Measurements from ENCODE around the gene MCRIP2.

Gene MCRIP2

GRCh38 chr16:646679-647172 lies 5.1 kb downstream of the MCRIP2 start:
- no peaks in the 10 kb centered on the region for H3K27me3 ChIP-seq
- H4K20me1 ChIP-seq: peaks cover 58% of the 10 kb centered on the region
- no peaks in the 10 kb centered on the region for H3K9me3 ChIP-seq
- no peak overlapping the region for H3K27ac ChIP-seq
- H3K4me3 ChIP-seq: no peak overlapping the region
- H3K4me1 ChIP-seq: peaks cover 73% of the 10 kb centered on the region
- peak overlapping the region; percentile 91 for H3K4me2 ChIP-seq
- TF ChIP-seq Cebpa-rat (IDR thresholded peaks at IDR 0.05): no peak
- H3K9ac ChIP-seq: 0 out of 2 replicates have a peak overlapping the region, but pooled peaks have one; percentile 15
- peaks cover 20% of the 10 kb centered on the region for H3K36me3 ChIP-seq

- no peaks in the 10 kb centered on the region for H3K27me3 ChIP-seq
- TF ChIP-seq Cebpa-rat (IDR thresholded peaks at IDR 0.05): no peak
- H3K9me3 ChIP-seq: no peaks in the 10 kb centered on the region
- H3K36me3 ChIP-seq: peaks cover 27% of the 10 kb centered on the region
- peaks cover 72% of the 10 kb centered on the region for H3K4me1 ChIP-seq
- peak overlapping the region; percentile 91 for H3K4me2 ChIP-seq
- no peak overlapping the region for H3K27ac ChIP-seq
- H3K9ac ChIP-seq: 0 out of 2 replicates have a peak overlapping the region, but pooled peaks have one; percentile 15
- H3K4me3 ChIP-seq: no peak overlapping the region
- peaks cover 58% of the 10 kb centered on the region for H4K20me1 ChIP-seq
Observed at GRCh38 chr16:647173-647902, 5.7 kb downstream of the MCRIP2 start.

GRCh38 chr16:648071-648780 lies 6.6 kb downstream of the MCRIP2 start:
- no peaks in the 10 kb centered on the region for H3K9me3 ChIP-seq
- H3K4me1 ChIP-seq: peaks cover 64% of the 10 kb centered on the region
- peak overlapping the region; percentile 88 for H3K27ac ChIP-seq
- H4K20me1 ChIP-seq: peaks cover 50% of the 10 kb centered on the region
- peak overlapping the region; percentile 88 for H3K9ac ChIP-seq
- peaks cover 35% of the 10 kb centered on the region for H3K36me3 ChIP-seq
- H3K4me3 ChIP-seq: peak overlapping the region; percentile 86
- no peak for TF ChIP-seq Cebpa-rat (IDR thresholded peaks at IDR 0.05)
- no peaks in the 10 kb centered on the region for H3K27me3 ChIP-seq
- peak overlapping the region; percentile 91 for H3K4me2 ChIP-seq

- H3K27ac ChIP-seq: peak within 1 kb of the TSS; percentile 88
- TF ChIP-seq Cebpa-rat (IDR thresholded peaks at IDR 0.05): no peak
- H3K4me1 ChIP-seq: peaks cover 56% of the 10 kb centered on the region
- H4K20me1 ChIP-seq: peaks cover 43% of the 10 kb centered on the region
- H3K36me3 ChIP-seq: peaks cover 43% of the 10 kb centered on the region
- H3K9me3 ChIP-seq: no peaks in the 10 kb centered on the region
- peak within 1 kb of the TSS; percentile 88 for H3K9ac ChIP-seq
- peak within 1 kb of the TSS; percentile 91 for H3K4me2 ChIP-seq
- no peaks in the 10 kb centered on the region for H3K27me3 ChIP-seq
- H3K4me3 ChIP-seq: peak within 1 kb of the TSS; percentile 86
Observed at GRCh38 chr16:648781-649589, 7.4 kb downstream of the MCRIP2 start, which contains the start of gene WDR90. Gene WDR90, plus strand, starts transcription at chr16:649365. Its CDS starts 52 bp downstream, at chr16:649417.

- peaks cover 36% of the 10 kb centered on the region for H4K20me1 ChIP-seq
- peak overlapping the region; percentile 88 for H3K9ac ChIP-seq
- peaks cover 50% of the 10 kb centered on the region for H3K4me1 ChIP-seq
- H3K36me3 ChIP-seq: peaks cover 46% of the 10 kb centered on the region
- H3K4me3 ChIP-seq: peak overlapping the region; percentile 86
- H3K4me2 ChIP-seq: peak overlapping the region; percentile 91
- H3K27ac ChIP-seq: peak overlapping the region; percentile 88
- no peaks in the 10 kb centered on the region for H3K27me3 ChIP-seq
- no peaks in the 10 kb centered on the region for H3K9me3 ChIP-seq
- no peak for TF ChIP-seq Cebpa-rat (IDR thresholded peaks at IDR 0.05)
Observed at GRCh38 chr16:649631-650030, 8.0 kb downstream of the MCRIP2 start.

GRCh38 chr16:651844-652243 lies 10.2 kb downstream of the MCRIP2 start:
- Histone ChIP-seq H3K27me3 (no peaks in the 10 kb centered on the region), H3K4me1 (peaks cover 31% of the 10 kb centered on the region), H3K4me2 (no peak overlapping the region), H4K20me1 (peaks cover 15% of the 10 kb centered on the region), H3K27ac (no peak overlapping the region), H3K4me3 (no peak overlapping the region), H3K9ac (no peak overlapping the region), H3K36me3 (peaks cover 57% of the 10 kb centered on the region), H3K9me3 (no peaks in the 10 kb centered on the region)
- no peak for TF ChIP-seq Cebpa-rat (IDR thresholded peaks at IDR 0.05)

GRCh38 chr16:652454-653305 lies 11.1 kb downstream of the MCRIP2 start:
- no peak overlapping the region for H3K4me2 ChIP-seq
- no peaks in the 10 kb centered on the region for H3K27me3 ChIP-seq
- H3K4me1 ChIP-seq: peaks cover 23% of the 10 kb centered on the region
- 0 out of 2 replicates have a peak overlapping the region, but pooled peaks have one; percentile 15 for H3K9ac ChIP-seq
- no peaks in the 10 kb centered on the region for H3K9me3 ChIP-seq
- H4K20me1 ChIP-seq: peaks cover 6% of the 10 kb centered on the region; the same call in 1 of the 2 replicates
- no peak overlapping the region for H3K4me3 ChIP-seq
- peaks cover 58% of the 10 kb centered on the region for H3K36me3 ChIP-seq
- no peak for TF ChIP-seq Cebpa-rat (IDR thresholded peaks at IDR 0.05)
- no peak overlapping the region for H3K27ac ChIP-seq

- no peak overlapping the region for H3K9ac ChIP-seq
- TF ChIP-seq Cebpa-rat (IDR thresholded peaks at IDR 0.05): no peak
- no peaks in the 10 kb centered on the region for H3K9me3 ChIP-seq
- peaks cover 71% of the 10 kb centered on the region for H3K36me3 ChIP-seq
- H3K27me3 ChIP-seq: no peaks in the 10 kb centered on the region
- H3K4me1 ChIP-seq: peaks cover 11% of the 10 kb centered on the region
- H3K4me2 ChIP-seq: no peak overlapping the region
- H3K27ac ChIP-seq: no peak overlapping the region
- H4K20me1 ChIP-seq: no peaks in the 10 kb centered on the region
- H3K4me3 ChIP-seq: no peak overlapping the region
Observed at GRCh38 chr16:654034-654433, 12.4 kb downstream of the MCRIP2 start.
